Loucy (cell line): Measurements from ENCODE around the gene MAGEA9.
"Not testable (repeated sequence)": the region's sequence is repeated elsewhere in the genome, so short reads cannot be mapped to it uniquely, and the experiment has no call there.

Source experiments
- H2AFZ ChIP-seq: fragments of 200-600 bp; sonication (generic); 2 replicates; pipeline ENCODE4 v1.6.0; 2016; ENCODE audit warnings: antibody characterized with exemption, mild to moderate bottlenecking, low read length, moderate library complexity
- H3F3A ChIP-seq: fragments of 200-600 bp; 2 replicates; pipeline ENCODE4 v1.6.0; 2016; ENCODE audit warnings: antibody characterized with exemption, low read depth, mild to moderate bottlenecking
- H3K27me3 ChIP-seq: fragments of 200-600 bp; sonication (generic); 2 replicates; pipeline ENCODE4 v1.6.1; 2014; ENCODE audit warnings: low read length, mild to moderate bottlenecking; ENCODE audit not compliant: insufficient read depth, poor library complexity, severe bottlenecking
- H3K36me3 ChIP-seq: fragments of 200-600 bp; sonication (generic); 2 replicates; pipeline ENCODE4 v1.6.1; 2016; ENCODE audit warnings: low read length; ENCODE audit not compliant: insufficient read depth
- H3K4me1 ChIP-seq: fragments of 200-600 bp; sonication (generic); 2 replicates; pipeline ENCODE4 v1.5.1; 2014; ENCODE audit warnings: low read length, mild to moderate bottlenecking; ENCODE audit not compliant: insufficient read depth, poor library complexity, severe bottlenecking
- H3K4me2 ChIP-seq: fragments of 200-600 bp; sonication (generic); 2 replicates; pipeline ENCODE4 v1.6.0; 2014; ENCODE audit warnings: antibody characterized with exemption, low read length, low read depth, mild to moderate bottlenecking; ENCODE audit not compliant: poor library complexity, severe bottlenecking
- H3K4me3 ChIP-seq: fragments of 200-600 bp; sonication (generic); 2 replicates; pipeline ENCODE4 v1.5.1; 2014; ENCODE audit warnings: low read length, mild to moderate bottlenecking, mixed read lengths; ENCODE audit not compliant: poor library complexity, severe bottlenecking
- H3K79me2 ChIP-seq: fragments of 200-600 bp; sonication (generic); 2 replicates; pipeline ENCODE4 v1.6.1; 2014; ENCODE audit warnings: low read length; ENCODE audit not compliant: insufficient read depth
- H3K9ac ChIP-seq: fragments of 200-600 bp; sonication (generic); 2 replicates; pipeline ENCODE4 v1.6.0; 2014; ENCODE audit warnings: mild to moderate bottlenecking, low read depth, low read length, moderate library complexity; ENCODE audit not compliant: poor library complexity, severe bottlenecking
- H3K9me2 ChIP-seq: fragments of 200-600 bp; sonication (generic); replicated peaks from 2 replicates; pipeline ENCODE4 v1.6.1; 2016; ENCODE audit warnings: low read depth, low read length, mixed read lengths
- H3K9me3 ChIP-seq: fragments of 200-600 bp; sonication (generic); 2 replicates; pipeline ENCODE4 v1.6.1; 2014; ENCODE audit warnings: mild to moderate bottlenecking, antibody characterized with exemption, low read length, low read depth; ENCODE audit not compliant: insufficient read depth
- H4K20me1 ChIP-seq: fragments of 200-600 bp; sonication (generic); 2 replicates; pipeline ENCODE4 v1.6.0; 2014; ENCODE audit warnings: antibody characterized with exemption, low read length, mild to moderate bottlenecking; ENCODE audit not compliant: insufficient read depth, poor library complexity, severe bottlenecking
- CTCF ChIP-seq: fragments of 200-600 bp; sonication (generic); conservative IDR thresholded peaks from 2 replicates; pipeline ENCODE4 v1.5.1; 2014; ENCODE audit warnings: mild to moderate bottlenecking, antibody characterized with exemption, low read length
- EZH2phosphoT487 ChIP-seq: fragments of 200-600 bp; IDR thresholded peaks from 2 replicates; pipeline ENCODE4 v1.6.1; 2018; ENCODE audit warnings: antibody characterized with exemption, mild to moderate bottlenecking, moderate library complexity, borderline replicate concordance

Gene MAGEA9

GRCh38 chrX:149829751-149830191 lies 48.0 kb downstream of the MAGEA9 start:
- H2AFZ ChIP-seq, result no peak overlapping the region
- H3K4me1 ChIP-seq, result no peaks in the 10 kb centered on the region
- no peaks in the 10 kb centered on the region for H3K9me3 ChIP-seq
- H3K9me2 ChIP-seq, result no peaks in the 10 kb centered on the region
- H3K4me3 ChIP-seq, result no peak overlapping the region
- H3K36me3 ChIP-seq, result no peaks in the 10 kb centered on the region
- H3K4me2 ChIP-seq, result no peak overlapping the region
- H3K79me2 ChIP-seq, result no peaks in the 10 kb centered on the region
- H3K27me3 ChIP-seq, result no peaks in the 10 kb centered on the region
- no peaks in the 10 kb centered on the region for H4K20me1 ChIP-seq
- no peaks in the 10 kb centered on the region for H3F3A ChIP-seq
- H3K9ac ChIP-seq, result no peak overlapping the region
- TF ChIP-seq EZH2phosphoT487, result no peak
- TF ChIP-seq CTCF, result no peak

GRCh38 chrX:149830192-149830873 lies 48.6 kb downstream of the MAGEA9 start:
- H3K4me2 ChIP-seq, result no peak overlapping the region
- H2AFZ ChIP-seq, result no peak overlapping the region
- no peaks in the 10 kb centered on the region for H3K9me3 ChIP-seq
- no peaks in the 10 kb centered on the region for H3K27me3 ChIP-seq
- TF ChIP-seq CTCF, result no peak
- no peak for TF ChIP-seq EZH2phosphoT487
- H4K20me1 ChIP-seq, result no peaks in the 10 kb centered on the region
- no peaks in the 10 kb centered on the region for H3K36me3 ChIP-seq
- no peaks in the 10 kb centered on the region for H3K4me1 ChIP-seq
- no peak overlapping the region for H3K9ac ChIP-seq
- H3K4me3 ChIP-seq, result no peak overlapping the region
- no peaks in the 10 kb centered on the region for H3F3A ChIP-seq
- H3K79me2 ChIP-seq, result no peaks in the 10 kb centered on the region
- no peaks in the 10 kb centered on the region for H3K9me2 ChIP-seq

GRCh38 chrX:149831473-149831872 lies 49.7 kb downstream of the MAGEA9 start:
- H3K9me2 ChIP-seq, result no peaks in the 10 kb centered on the region
- no peaks in the 10 kb centered on the region for H3K9me3 ChIP-seq
- no peak overlapping the region for H3K4me3 ChIP-seq
- no peak overlapping the region for H2AFZ ChIP-seq
- no peak overlapping the region for H3K9ac ChIP-seq
- H3F3A ChIP-seq, result no peaks in the 10 kb centered on the region
- no peak overlapping the region for H3K4me2 ChIP-seq
- H3K4me1 ChIP-seq, result no peaks in the 10 kb centered on the region
- H4K20me1 ChIP-seq, result no peaks in the 10 kb centered on the region
- no peaks in the 10 kb centered on the region for H3K36me3 ChIP-seq
- no peaks in the 10 kb centered on the region for H3K27me3 ChIP-seq
- no peaks in the 10 kb centered on the region for H3K79me2 ChIP-seq
- TF ChIP-seq CTCF, result no peak
- TF ChIP-seq EZH2phosphoT487, result no peak

DNA sequence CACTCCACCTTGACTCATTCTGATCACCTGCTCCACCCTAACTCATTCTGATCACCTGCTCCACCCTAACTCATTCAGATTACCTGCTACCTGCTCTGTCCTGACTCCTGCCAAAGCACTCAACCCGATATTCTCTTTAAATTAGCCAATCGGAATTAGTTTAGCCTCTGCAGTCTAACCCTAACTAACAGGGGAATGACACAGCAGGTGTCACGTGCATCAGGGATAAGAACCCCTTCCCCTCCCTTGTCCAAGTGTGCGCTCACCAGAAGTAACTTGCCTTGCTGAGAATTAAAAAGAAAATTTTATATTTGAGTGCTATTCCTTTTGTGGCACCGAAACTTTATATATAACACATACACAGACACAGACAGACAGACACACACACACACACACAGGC lies 55.0 kb downstream of the MAGEA9 start:
- H3K9me3 ChIP-seq, H4K20me1 ChIP-seq, H3K4me1 ChIP-seq, H3K4me3 ChIP-seq, H2AFZ ChIP-seq, H3K27me3 ChIP-seq, H3K9ac ChIP-seq, H3K36me3 ChIP-seq, H3F3A ChIP-seq, H3K9me2 ChIP-seq, H3K4me2 ChIP-seq, H3K79me2 ChIP-seq: not testable (repeated sequence)
